H1 (cell line): ENCODE measurements around the gene IL1R1. TPM values are rescaled to one million over a fixed set of nuclear protein-coding genes. Genes with fewer than 3 reads are reported as not detected.

Experiments used
- CTCF ChIA-PET: fragments of 300-600 bp; sonication (Branson Sonifier 250); formaldehyde crosslinking; loops from one replicate; lab custom pipeline; 2021; ENCODE audit not compliant: partially characterized antibody; lab: Charles Lee
- POLR2A ChIA-PET: fragments of 300-600 bp; sonication (Branson Sonifier 250); formaldehyde crosslinking; loops from one replicate; lab custom pipeline; 2021; ENCODE audit warnings: inconsistent platforms; ENCODE audit not compliant: partially characterized antibody; lab: Charles Lee
- DNase-seq, 2 experiments: peaks; one replicate each; pipeline versions ENCODE4 v3.0.0 to v3.0.0-alpha.2; 2010 to 2022; ENCODE audit warnings: low spot score in 2 of 2, low read depth in 1 of 2, mixed read lengths in 1 of 2
- FAIRE-seq: peaks from 2 replicates; lab custom pipeline; 2011; peaks lifted over from hg19 to GRCh38; lab: Jason Lieb, UNC
- H2AFZ ChIP-seq: 2 replicates; pipeline ENCODE4 v1.8.1; 2012; ENCODE audit warnings: low read length, inconsistent platforms
- H2AK5ac ChIP-seq: 2 replicates; pipeline ENCODE4 v1.6.1; 2013; ENCODE audit warnings: low read depth, low read length
- H2BK120ac ChIP-seq: replicated peaks from 2 replicates; pipeline ENCODE3; 2013; ENCODE audit warnings: low read depth, low read length, inconsistent platforms
- H2BK12ac ChIP-seq: 2 replicates; pipeline ENCODE4 v1.6.1; 2013; ENCODE audit warnings: low read depth, low read length
- H2BK15ac ChIP-seq: 2 replicates; pipeline ENCODE4 v1.6.1; 2013; ENCODE audit warnings: low read length
- H2BK20ac ChIP-seq: 2 replicates; pipeline ENCODE4 v1.6.1; 2013; ENCODE audit warnings: low read length
- H2BK5ac ChIP-seq: 2 replicates; pipeline ENCODE4 v1.6.1; 2013; ENCODE audit warnings: low read depth, low read length
- H3K14ac ChIP-seq: 2 replicates; pipeline ENCODE4 v1.6.1; 2013; ENCODE audit warnings: inconsistent platforms; ENCODE audit not compliant: insufficient read length
- H3K18ac ChIP-seq: 2 replicates; pipeline ENCODE4 v1.6.1; 2013; ENCODE audit warnings: low read length; ENCODE audit errors: extremely low read depth
- H3K23ac ChIP-seq: 2 replicates; pipeline ENCODE4 v1.6.1; 2013; ENCODE audit warnings: inconsistent platforms; ENCODE audit not compliant: insufficient read length
- H3K23me2 ChIP-seq: 2 replicates; pipeline ENCODE4 v1.6.1; 2013; ENCODE audit warnings: low read depth, low read length
- H3K27ac ChIP-seq: 2 replicates; pipeline ENCODE4 v1.6.1; 2011; ENCODE audit warnings: low read depth, low read length, inconsistent platforms
- H3K27me3 ChIP-seq, 4 experiments: replicated peaks in 1 of 4; 1 replicate in 1 of 4; 2 replicates in 3 of 4; pipeline versions ENCODE4 v1.6.1 to v1.8.1; 2011 to 2013; ENCODE audit warnings: low read length in 3 of 4, mild to moderate bottlenecking in 3 of 4, inconsistent platforms in 2 of 4, mixed read lengths in 2 of 4, moderate library complexity in 1 of 4; ENCODE audit not compliant: control insufficient read depth in 3 of 4, insufficient read depth in 3 of 4; ENCODE audit errors: extremely low read depth in 1 of 4
- H3K36me3 ChIP-seq, 4 experiments: 2 replicates each; pipeline versions ENCODE4 v1.6.1 to v1.8.1; 2011 to 2013; ENCODE audit warnings: mild to moderate bottlenecking in 4 of 4, low read length in 3 of 4, moderate library complexity in 2 of 4, control low read depth in 1 of 4, inconsistent platforms in 1 of 4; ENCODE audit not compliant: insufficient read depth in 4 of 4, control insufficient read depth in 2 of 4
- H3K4ac ChIP-seq: replicated peaks from 2 replicates; pipeline ENCODE3; 2013; ENCODE audit warnings: low read length, low read depth, mixed read lengths, inconsistent platforms; ENCODE audit not compliant: insufficient read length
- H3K4me1 ChIP-seq, 4 experiments: replicated peaks in 1 of 4; 1 replicate in 1 of 4; 2 replicates in 3 of 4; pipeline versions ENCODE4 v1.6.1 to v1.8.1; 2011 to 2013; ENCODE audit warnings: low read length in 3 of 4, inconsistent platforms in 2 of 4, mixed read lengths in 1 of 4; ENCODE audit not compliant: insufficient read depth in 4 of 4, control insufficient read depth in 3 of 4
- H3K4me2 ChIP-seq, 2 experiments: 2 replicates each; pipeline versions ENCODE4 v1.6.1 to v1.8.1; 2011 to 2013; ENCODE audit warnings: low read depth in 2 of 2, low read length in 2 of 2, control low read depth in 1 of 2, inconsistent platforms in 1 of 2, mild to moderate bottlenecking in 1 of 2; ENCODE audit not compliant: insufficient read depth in 1 of 2
- H3K4me3 ChIP-seq, 4 experiments: fragments of 200-600, 300-600 bp in 1 of 4; sonication (generic), shearing (Covaris generic), sonication (Bioruptor Twin) in 1 of 4; 2 replicates each; pipeline versions ENCODE4 v1.5.1 to v1.8.1; 2011 to 2016; ENCODE audit warnings: low read length in 4 of 4, low read depth in 3 of 4, control low read depth in 2 of 4, inconsistent platforms in 2 of 4, mild to moderate bottlenecking in 2 of 4, mixed read lengths in 1 of 4, moderate library complexity in 1 of 4; ENCODE audit not compliant: insufficient read depth in 2 of 4; ENCODE audit errors: extremely low read depth in 1 of 4
- H3K56ac ChIP-seq: replicated peaks from 2 replicates; pipeline ENCODE3; 2013; ENCODE audit warnings: low read depth, mild to moderate bottlenecking, mixed read lengths, low read length, inconsistent platforms; ENCODE audit not compliant: insufficient read length
- H3K79me1 ChIP-seq: 2 replicates; pipeline ENCODE4 v1.6.1; 2013; ENCODE audit warnings: low read depth, low read length, control low read depth
- H3K79me2 ChIP-seq, 2 experiments: 2 replicates each; pipeline versions ENCODE4 v1.6.1 to v1.8.1; 2012 to 2013; ENCODE audit warnings: low read length in 2 of 2, mild to moderate bottlenecking in 2 of 2, inconsistent platforms in 1 of 2; ENCODE audit not compliant: insufficient read depth in 2 of 2, control insufficient read depth in 1 of 2
- H3K9ac ChIP-seq, 4 experiments: replicated peaks in 1 of 4; 1 replicate in 1 of 4; 2 replicates in 3 of 4; pipeline versions ENCODE4 v1.6.1 to v1.8.1; 2011 to 2013; ENCODE audit warnings: low read depth in 3 of 4, low read length in 3 of 4, control low read depth in 2 of 4, mild to moderate bottlenecking in 2 of 4, moderate library complexity in 2 of 4, inconsistent platforms in 1 of 4; ENCODE audit errors: extremely low read depth in 1 of 4
- H3K9me3 ChIP-seq, 2 experiments: 2 replicates each; pipeline versions ENCODE4 v1.6.1 to v1.8.1; 2012 to 2013; ENCODE audit warnings: mild to moderate bottlenecking in 2 of 2, moderate library complexity in 2 of 2, control low read depth in 1 of 2, inconsistent platforms in 1 of 2, low read depth in 1 of 2, low read length in 1 of 2, mixed read lengths in 1 of 2; ENCODE audit not compliant: insufficient read depth in 2 of 2
- H4K20me1 ChIP-seq, 2 experiments: replicated peaks in 1 of 2; 2 replicates each; pipeline versions ENCODE3 to v1.8.1; 2011 to 2013; ENCODE audit warnings: inconsistent platforms in 2 of 2, low read length in 2 of 2, mild to moderate bottlenecking in 1 of 2; ENCODE audit not compliant: insufficient read depth in 2 of 2, control insufficient read depth in 1 of 2
- H4K5ac ChIP-seq: 2 replicates; pipeline ENCODE4 v1.6.1; 2013; ENCODE audit warnings: low read length, low read depth, mixed read lengths, inconsistent platforms; ENCODE audit not compliant: insufficient read length
- H4K8ac ChIP-seq: 2 replicates; pipeline ENCODE4 v1.8.0; 2013; ENCODE audit warnings: mild to moderate bottlenecking, moderate library complexity, low read length, inconsistent platforms; ENCODE audit not compliant: insufficient read depth; ENCODE audit errors: extremely low read depth
- H4K91ac ChIP-seq: replicated peaks from 2 replicates; pipeline ENCODE3; 2013; ENCODE audit warnings: low read length, mixed read lengths, inconsistent platforms; ENCODE audit not compliant: insufficient read length
- BACH1 ChIP-seq: IDR thresholded peaks from 2 replicates; pipeline ENCODE4 v1.6.1; 2012; ENCODE audit warnings: low read length, improper control_type of control experiment
- BRCA1 ChIP-seq: IDR thresholded peaks from 2 replicates; pipeline ENCODE4 v1.6.1; 2012; ENCODE audit warnings: low read depth, low read length, improper control_type of control experiment
- CBX5 ChIP-seq: fragments of 300-800, 300-1000 bp; sonication (generic); IDR thresholded peaks from 2 replicates; pipeline ENCODE4 v1.7.1; 2016; ENCODE audit warnings: antibody characterized with exemption, low read length, low read depth
- CHD1 ChIP-seq: IDR thresholded peaks from 2 replicates; pipeline ENCODE4 v1.6.1; 2012; ENCODE audit warnings: low read depth, low read length, improper control_type of control experiment
- CTBP2 ChIP-seq: IDR thresholded peaks from 2 replicates; pipeline ENCODE4 v1.7.0; 2011; ENCODE audit warnings: borderline replicate concordance, mild to moderate bottlenecking, moderate library complexity, mixed read lengths, low read length; ENCODE audit not compliant: insufficient read depth, insufficient read length
- KDM1A ChIP-seq: fragments of 200-600, 300-600 bp; sonication (generic); IDR thresholded peaks from 2 replicates; pipeline ENCODE4 v1.7.1; 2016; ENCODE audit warnings: mild to moderate bottlenecking, low read length, borderline replicate concordance
- KDM5A ChIP-seq: fragments of 200-600 bp; IDR thresholded peaks from 2 replicates; pipeline ENCODE4 v1.7.1; 2012; ENCODE audit warnings: mild to moderate bottlenecking, low read length, inconsistent platforms, mixed read lengths
- NANOG ChIP-seq: IDR thresholded peaks from 2 replicates; pipeline ENCODE4 v1.6.1; 2011; ENCODE audit warnings: low read length, low read depth, mild to moderate bottlenecking, inconsistent platforms; ENCODE audit not compliant: insufficient read depth, poor library complexity, severe bottlenecking
- SP1 ChIP-seq: IDR thresholded peaks from 2 replicates; pipeline ENCODE4 v1.6.1; 2011; ENCODE audit warnings: low read depth, low read length
- TAF7 ChIP-seq: optimal IDR thresholded peaks from 2 replicates; pipeline ENCODE3; 2011; ENCODE audit warnings: low read depth, mild to moderate bottlenecking, inconsistent platforms, low read length, moderate library complexity, borderline replicate concordance
- TEAD4 ChIP-seq: IDR thresholded peaks from 2 replicates; pipeline ENCODE4 v1.6.1; 2012; ENCODE audit warnings: low read depth, low read length, inconsistent platforms, mixed read lengths
- YY1 ChIP-seq: IDR thresholded peaks from 2 replicates; pipeline ENCODE4 v1.6.1; 2011; ENCODE audit warnings: low read depth, mild to moderate bottlenecking, low read length
- ZNF274 ChIP-seq: IDR thresholded peaks from 2 replicates; pipeline ENCODE4 v1.7.0; 2012; ENCODE audit warnings: low read length, borderline replicate concordance; ENCODE audit errors: extremely low read depth
- WGBS, 2 experiments: shearing (Covaris generic) in 1 of 2; methylation state at CpG; one replicate each; pipeline versions ENCODE4 v1.1.6 to v1.1.7; 2013 to 2015; ENCODE audit warnings: low lambda C conversion rate in 2 of 2, mixed read lengths in 2 of 2, inconsistent platforms in 1 of 2, low coverage in 1 of 2, missing lambda C conversion rate in 1 of 2; ENCODE audit not compliant: insufficient replicate concordance in 2 of 2, insufficient coverage in 1 of 2, insufficient read length in 1 of 2; ENCODE audit errors: extremely low coverage in 1 of 2, missing lambda C conversion rate in 1 of 2; 5-methylcytosine and 5-hydroxymethylcytosine counted together
- polyA plus RNA-seq, 7 experiments: library from polyadenylated mRNA; depleted of rRNA in 3 of 7; stranded (reverse) in 5 of 7; unstranded in 2 of 7; fragments of >200 nt in 5 of 7; fragments of 200-250 nt in 2 of 7; gene quantifications; 1 replicate in 5 of 7; 2 replicates in 1 of 7; 4 replicates in 1 of 7; pipeline versions ENCODE4 v1.2.1 to v1.2.3, GENCODE V29; 2011 to 2013; ENCODE audit warnings: missing spikeins in 2 of 7, mixed read lengths in 2 of 7
- total RNA-seq: library from RNA; stranded (reverse); fragmentation: NEBNext Ultra II Directional; extraction: Animal tissue kit (Norgen Biotek cat#: 25700); gene quantifications from 2 replicates; pipeline ENCODE4 v1.2.1, GENCODE V29; 2021
- TF ChIP-seq, protein P1 (sequence below): IDR thresholded peaks from 2 replicates; pipeline ENCODE4 v1.6.1; 2012; ENCODE audit warnings: inconsistent platforms

The IL1R1 gene
- total and polyA plus RNA-seq, 2 of the 8 experiments (the other 6 are each of a cell fraction or from before 2014, with no cell fraction given): 0.34 to 0.47 TPM

- no peak overlapping the region for H3K4me2 ChIP-seq
- peaks cover 6 to 34% (median 24%) of the 10 kb centered on the region in 4 experiments for H3K27me3 ChIP-seq
- H2AFZ ChIP-seq: no peak overlapping the region
- H3K36me3 ChIP-seq: no peaks in the 10 kb centered on the region
- H2BK15ac ChIP-seq: no peak overlapping the region
- no peak overlapping the region for H2AK5ac ChIP-seq
- H3K4me3 ChIP-seq: no peak overlapping the region
- H3K56ac ChIP-seq: no peak overlapping the region
- no peaks in the 10 kb centered on the region for H3K79me1 ChIP-seq
- FAIRE-seq: no peak
- no peaks in the 10 kb centered on the region for H3K79me2 ChIP-seq
- H3K4me1 ChIP-seq: peaks cover 0 to 8% (median under 1%) of the 10 kb centered on the region in 4 experiments; a peak in 4 of 7 replicates
- H3K18ac ChIP-seq: no peak overlapping the region
- no peak overlapping the region for H2BK12ac ChIP-seq
- H3K14ac ChIP-seq: no peak overlapping the region
- POLR2A ChIA-PET: no interaction called here
- CTCF ChIA-PET: interaction anchor here (1.4 kb wide), 2 partner anchors 27 to 101 kb away, joined by 4 to 5 read pairs; no protein-coding TSS in a partner anchor
- H3K9me3 ChIP-seq: peaks cover 0 to 2% of the 10 kb centered on the region in 2 experiments; a peak in 1 of 4 replicates
- DNase-seq: no peak
- H2BK5ac ChIP-seq: no peak overlapping the region
- no peak overlapping the region for H2BK120ac ChIP-seq
- 75% methylated on average over 1 of the region's 1 CpG; no CpG with 5 or more reads in 1 of the 2 experiments for WGBS, 2 experiments
- H3K4ac ChIP-seq: no peak overlapping the region
- H4K20me1 ChIP-seq: no peaks in the 10 kb centered on the region
- H4K8ac ChIP-seq: no peak overlapping the region
- H2BK20ac ChIP-seq: no peak overlapping the region
- no peak overlapping the region for H3K27ac ChIP-seq
- no peak overlapping the region for H3K23ac ChIP-seq
- H4K91ac ChIP-seq: no peak overlapping the region
- H4K5ac ChIP-seq: no peak overlapping the region
- no peak overlapping the region for H3K9ac ChIP-seq
- peaks cover 4% of the 10 kb centered on the region for H3K23me2 ChIP-seq
- no peak for TF ChIP-seq KDM1A
- TF ChIP-seq BRCA1: no peak
- TF ChIP-seq, protein P1, sequence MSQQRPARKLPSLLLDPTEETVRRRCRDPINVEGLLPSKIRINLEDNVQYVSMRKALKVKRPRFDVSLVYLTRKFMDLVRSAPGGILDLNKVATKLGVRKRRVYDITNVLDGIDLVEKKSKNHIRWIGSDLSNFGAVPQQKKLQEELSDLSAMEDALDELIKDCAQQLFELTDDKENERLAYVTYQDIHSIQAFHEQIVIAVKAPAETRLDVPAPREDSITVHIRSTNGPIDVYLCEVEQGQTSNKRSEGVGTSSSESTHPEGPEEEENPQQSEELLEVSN: no peak
- TF ChIP-seq SP1: no peak
- no peak for TF ChIP-seq BACH1
- no peak for TF ChIP-seq CBX5
- TF ChIP-seq CTBP2: no peak
- TF ChIP-seq ZNF274: no peak
- no peak for TF ChIP-seq TAF7
- TF ChIP-seq YY1: no peak
- TF ChIP-seq KDM5A: no peak
- TF ChIP-seq NANOG: no peak
- no peak for TF ChIP-seq TEAD4
- TF ChIP-seq CHD1: no peak
Measured at GRCh38 chr2:102139851-102140250, 2.7 kb upstream of the IL1R1 start.
